GM23248 (cell line): Measurements from ENCODE around the gene NCAM2.

ENCODE experiments used
- EZH2 ChIP-seq: fragments of 200-600 bp; sonication (generic); IDR thresholded peaks from 2 replicates; pipeline ENCODE4 v1.6.1; 2018; ENCODE audit warnings: antibody characterized with exemption, mild to moderate bottlenecking; ENCODE audit not compliant: insufficient read depth, poor library complexity, severe bottlenecking
- EZH2phosphoT487 ChIP-seq: fragments of 200-600 bp; sonication (generic); IDR thresholded peaks from 2 replicates; pipeline ENCODE4 v1.6.1; 2018; ENCODE audit warnings: antibody characterized with exemption, moderate library complexity, mild to moderate bottlenecking, low read depth; ENCODE audit not compliant: insufficient read depth

GRCh38 chr21:21007606-21008005, 9.4 kb downstream of the NCAM2 start:
- TF ChIP-seq EZH2 (no peak), EZH2phosphoT487 (no peak)
